NCI-H2029 treated with DMSO at 0.1 percent for 48 hours (cell line): ENCODE results near the gene SV2C.
"Not testable (repeated sequence)": the region's sequence is repeated elsewhere in the genome, so short reads cannot be mapped to it uniquely, and the experiment has no call there.

Experiments
- DNase-seq: peaks from one replicate; lab custom pipeline; 2025; lab: John Stamatoyannopoulos, UW

The SV2C gene

GRCh38 chr5:76082772-76083554, at the start of gene SV2C:
SV2C (plus strand) TSS chr5:76083383; CDS start chr5:76131751, 48,368 bp downstream.
- no peak for DNase-seq

- not testable (repeated sequence) for DNase-seq
These were observed 45.4 kb upstream of the SV2C start for GRCh38 chr5:76037736-76038151.

GRCh38 chr5:76038212-76038611, 45.0 kb upstream of the SV2C start:
- DNase-seq: no peak

- no peak for DNase-seq
These were observed 42.4 kb upstream of the SV2C start for GRCh38 chr5:76040806-76041205.

- DNase-seq: no peak
These were observed 41.3 kb upstream of the SV2C start for GRCh38 chr5:76041863-76042262.

- DNase-seq: no peak
These were observed 36.4 kb upstream of the SV2C start for GRCh38 chr5:76046741-76047140.

GRCh38 chr5:76050134-76050533, 33.0 kb upstream of the SV2C start:
- DNase-seq: no peak

- no peak for DNase-seq
These were observed 20.6 kb upstream of the SV2C start for GRCh38 chr5:76062502-76063041.

GRCh38 chr5:76065258-76065657, 17.9 kb upstream of the SV2C start:
- DNase-seq: no peak

- DNase-seq: no peak
These were observed 14.0 kb upstream of the SV2C start for GRCh38 chr5:76069061-76069735.

- DNase-seq: no peak
These were observed 8.6 kb upstream of the SV2C start for GRCh38 chr5:76074487-76075065.

GRCh38 chr5:76081811-76082771, 1.1 kb upstream of the SV2C start:
- DNase-seq: no peak

GRCh38 chr5:76083555-76084495, 642 bp downstream of the SV2C start:
- no peak for DNase-seq

GRCh38 chr5:76084496-76085242, 1.5 kb downstream of the SV2C start:
- no peak for DNase-seq

GRCh38 chr5:76085243-76085579, 2.0 kb downstream of the SV2C start:
- no peak for DNase-seq

GRCh38 chr5:76086095-76086494, 2.9 kb downstream of the SV2C start:
- DNase-seq: no peak

- not testable (repeated sequence) for DNase-seq
These were observed 6.0 kb downstream of the SV2C start for GRCh38 chr5:76089156-76089555.

- no peak for DNase-seq
These were observed 8.2 kb downstream of the SV2C start for GRCh38 chr5:76091351-76091750.

- no peak for DNase-seq
These were observed 16.1 kb downstream of the SV2C start for GRCh38 chr5:76099286-76099702.

GRCh38 chr5:76099756-76100155, 16.6 kb downstream of the SV2C start:
- DNase-seq: no peak
